Endothelial cell (in vitro differentiated cells): ENCODE results near the gene TLE4. TPM values are rescaled to one million over a fixed set of nuclear protein-coding genes. Genes with fewer than 3 reads are reported as not detected.

ENCODE experiments used
- DNase-seq: peaks from one replicate; pipeline ENCODE4 v3.0.0; 2021; ENCODE audit warnings: low spot score
- H3K27ac Mint-ChIP-seq: one replicate; pipeline ENCODE4 v1.8.0; 2021; ENCODE audit warnings: mixed read lengths, inconsistent platforms; ENCODE audit not compliant: unreplicated experiment
- H3K27me3 Mint-ChIP-seq: one replicate; pipeline ENCODE4 v1.8.0; 2021; ENCODE audit warnings: mild to moderate bottlenecking, moderate library complexity, mixed read lengths, inconsistent platforms; ENCODE audit not compliant: unreplicated experiment
- H3K36me3 Mint-ChIP-seq: one replicate; pipeline ENCODE4 v1.8.0; 2021; ENCODE audit warnings: mild to moderate bottlenecking, low read depth, mixed read lengths, inconsistent platforms; ENCODE audit not compliant: unreplicated experiment
- H3K4me1 Mint-ChIP-seq: one replicate; pipeline ENCODE4 v1.8.0; 2021; ENCODE audit warnings: mild to moderate bottlenecking, mixed read lengths, inconsistent platforms; ENCODE audit not compliant: unreplicated experiment
- H3K4me3 Mint-ChIP-seq: one replicate; pipeline ENCODE4 v1.8.0; 2021; ENCODE audit warnings: mild to moderate bottlenecking, mixed read lengths, inconsistent platforms; ENCODE audit not compliant: unreplicated experiment
- H3K9me3 Mint-ChIP-seq: one replicate; pipeline ENCODE4 v1.8.0; 2021; ENCODE audit warnings: mixed read lengths, inconsistent platforms; ENCODE audit not compliant: unreplicated experiment
- total RNA-seq: library from RNA; stranded (reverse); fragmentation: NEBNext Ultra II Directional; extraction: Animal tissue kit (Norgen Biotek cat#: 25700); gene quantifications from one replicate; pipeline ENCODE4 v1.2.1, GENCODE V29; 2021; ENCODE audit not compliant: unreplicated experiment
- TF ChIP-seq, protein P1 (sequence below): fragments of 200-600 bp; sonication (generic); IDR thresholded peaks from one replicate; pipeline ENCODE4 v1.5.0; 2021; ENCODE audit warnings: antibody characterized with exemption; ENCODE audit not compliant: unreplicated experiment

The TLE4 gene
- total RNA-seq, 1 donor from 2014 or later: 88.4 TPM

DNA sequence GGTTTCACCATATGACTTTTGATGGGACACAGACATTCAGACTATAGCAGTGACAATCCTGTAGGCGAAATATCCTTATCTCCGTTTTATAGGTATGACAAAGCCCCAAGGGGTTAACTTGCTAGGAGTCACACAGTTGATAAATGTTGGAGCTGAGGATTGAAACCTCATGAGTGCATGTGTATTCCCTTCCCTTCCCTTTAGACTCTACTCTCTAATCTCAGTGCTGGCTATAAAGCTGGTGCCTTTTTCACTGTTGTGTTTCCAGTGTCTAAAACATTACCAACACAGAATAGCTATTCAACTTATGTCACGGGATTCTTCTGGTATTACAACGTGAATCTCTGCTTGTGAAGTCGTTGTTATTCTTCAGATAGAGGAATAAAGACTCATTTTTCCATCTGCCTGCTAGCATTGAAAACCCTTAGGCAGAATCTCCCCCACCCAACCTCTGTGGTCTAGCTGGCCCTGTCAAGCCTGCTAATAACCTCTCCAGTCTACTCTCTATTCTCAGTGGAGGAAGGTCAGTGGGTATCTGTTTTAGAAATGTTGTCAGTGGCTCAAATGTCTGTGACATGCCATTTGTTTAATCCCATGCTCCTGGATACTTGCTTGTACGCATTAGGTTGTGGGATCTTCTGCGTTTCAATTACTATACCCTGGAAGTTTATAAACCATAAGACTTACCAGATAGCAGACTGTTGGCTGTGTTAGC lies 121.2 kb downstream of the TLE4 start:
- no peak overlapping the region for H3K27ac Mint-ChIP-seq

DNA sequence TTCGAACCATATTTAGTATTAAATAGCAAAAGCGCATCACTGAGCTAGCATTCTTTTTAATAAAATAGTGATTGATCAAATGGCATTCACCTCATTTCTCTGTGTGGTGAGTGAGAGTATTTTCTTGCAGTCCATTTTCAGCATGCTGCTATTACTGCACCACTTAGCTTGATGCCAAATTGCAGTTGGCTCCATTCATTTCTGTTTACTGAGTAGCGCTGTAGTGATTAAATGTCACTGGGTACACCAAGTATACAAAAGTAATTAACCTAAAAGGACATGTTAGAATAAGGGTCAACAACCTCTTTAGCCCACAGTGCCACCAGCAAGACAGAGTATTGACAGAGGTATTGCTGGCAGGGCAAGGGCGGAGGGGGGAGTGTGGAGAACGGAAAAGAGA lies 122.0 kb downstream of the TLE4 start:
- H3K27me3 Mint-ChIP-seq: peaks cover 2% of the 10 kb centered on the region
- peaks cover 11% of the 10 kb centered on the region for H3K4me1 Mint-ChIP-seq
- H3K27ac Mint-ChIP-seq: no peak overlapping the region
- TF ChIP-seq, protein P1, sequence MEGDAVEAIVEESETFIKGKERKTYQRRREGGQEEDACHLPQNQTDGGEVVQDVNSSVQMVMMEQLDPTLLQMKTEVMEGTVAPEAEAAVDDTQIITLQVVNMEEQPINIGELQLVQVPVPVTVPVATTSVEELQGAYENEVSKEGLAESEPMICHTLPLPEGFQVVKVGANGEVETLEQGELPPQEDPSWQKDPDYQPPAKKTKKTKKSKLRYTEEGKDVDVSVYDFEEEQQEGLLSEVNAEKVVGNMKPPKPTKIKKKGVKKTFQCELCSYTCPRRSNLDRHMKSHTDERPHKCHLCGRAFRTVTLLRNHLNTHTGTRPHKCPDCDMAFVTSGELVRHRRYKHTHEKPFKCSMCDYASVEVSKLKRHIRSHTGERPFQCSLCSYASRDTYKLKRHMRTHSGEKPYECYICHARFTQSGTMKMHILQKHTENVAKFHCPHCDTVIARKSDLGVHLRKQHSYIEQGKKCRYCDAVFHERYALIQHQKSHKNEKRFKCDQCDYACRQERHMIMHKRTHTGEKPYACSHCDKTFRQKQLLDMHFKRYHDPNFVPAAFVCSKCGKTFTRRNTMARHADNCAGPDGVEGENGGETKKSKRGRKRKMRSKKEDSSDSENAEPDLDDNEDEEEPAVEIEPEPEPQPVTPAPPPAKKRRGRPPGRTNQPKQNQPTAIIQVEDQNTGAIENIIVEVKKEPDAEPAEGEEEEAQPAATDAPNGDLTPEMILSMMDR: no peak
- no peaks in the 10 kb centered on the region for H3K9me3 Mint-ChIP-seq
- H3K4me3 Mint-ChIP-seq: no peak overlapping the region
- peaks cover 3% of the 10 kb centered on the region for H3K36me3 Mint-ChIP-seq
- no peak for DNase-seq

More for the DNA sequence above, 121.2 kb downstream of the TLE4 start:
- DNase-seq: no peak
- H3K4me3 Mint-ChIP-seq: no peak overlapping the region
- no peaks in the 10 kb centered on the region for H3K9me3 Mint-ChIP-seq
- TF ChIP-seq, protein P1: no peak
- H3K27me3 Mint-ChIP-seq: peaks cover 2% of the 10 kb centered on the region
- H3K36me3 Mint-ChIP-seq: peaks cover 3% of the 10 kb centered on the region
- H3K4me1 Mint-ChIP-seq: peaks cover 11% of the 10 kb centered on the region

DNA sequence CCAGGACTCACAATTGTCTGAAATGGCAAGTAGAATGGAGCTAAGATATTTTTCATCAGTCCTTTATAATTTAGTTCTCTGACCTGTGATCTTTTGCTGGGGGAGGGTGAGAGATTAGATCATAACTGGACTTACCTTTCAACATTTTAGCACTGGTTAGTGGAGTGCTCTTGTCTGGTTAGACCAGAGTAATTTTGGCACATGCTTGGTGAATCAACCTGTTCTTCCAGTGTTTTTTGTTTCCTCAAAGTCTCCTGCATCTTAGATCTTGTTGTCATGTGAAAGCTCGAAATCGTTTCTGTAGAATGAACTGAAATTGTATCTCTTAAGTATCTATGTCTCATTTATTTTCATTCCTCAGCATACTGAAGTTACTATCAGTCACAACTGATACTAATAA lies 122.4 kb downstream of the TLE4 start:
- Mint-ChIP-seq H3K4me1 (peaks cover 11% of the 10 kb centered on the region), H3K36me3 (peaks cover 3% of the 10 kb centered on the region), H3K27me3 (peaks cover 2% of the 10 kb centered on the region), H3K4me3 (no peak overlapping the region), H3K27ac (no peak overlapping the region), H3K9me3 (no peaks in the 10 kb centered on the region)
- TF ChIP-seq, protein P1: no peak
- no peak for DNase-seq

DNA sequence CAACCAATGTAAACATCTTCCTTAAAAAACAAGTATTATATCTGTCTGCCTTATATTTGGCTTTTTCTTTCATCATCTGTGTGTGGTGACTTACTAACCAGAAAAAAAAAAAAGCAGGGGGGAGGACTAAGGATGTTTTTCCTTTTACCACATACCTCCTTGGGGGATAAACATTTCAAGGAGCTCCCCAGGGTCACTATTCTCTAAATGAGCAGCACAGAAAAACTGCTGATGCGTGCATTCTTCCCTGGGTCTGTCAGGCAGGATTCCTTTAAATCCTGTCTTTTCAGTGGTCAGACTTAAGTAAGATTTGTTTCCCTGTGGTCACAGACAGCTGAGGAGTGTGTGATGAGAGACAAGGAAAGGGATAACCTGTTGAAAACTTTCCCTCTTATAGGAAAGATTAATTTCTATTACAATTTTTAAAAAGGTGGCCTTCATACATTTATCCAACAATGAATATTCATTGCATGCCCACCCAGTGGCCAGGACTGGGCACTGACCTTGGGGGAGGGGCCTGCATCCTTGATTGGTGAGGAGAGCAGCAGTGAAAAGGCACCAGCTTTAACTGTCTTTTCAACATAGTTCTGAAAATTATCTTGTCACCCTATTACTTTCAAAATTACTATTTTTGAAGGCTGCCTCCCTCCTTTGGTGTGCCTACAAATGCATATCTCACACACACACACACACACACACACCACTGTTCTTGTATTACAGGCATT lies 123.1 kb downstream of the TLE4 start:
- H3K4me1 Mint-ChIP-seq: peaks cover 11% of the 10 kb centered on the region
- no peak overlapping the region for H3K27ac Mint-ChIP-seq
- no peaks in the 10 kb centered on the region for H3K9me3 Mint-ChIP-seq
- H3K4me3 Mint-ChIP-seq: no peak overlapping the region
- peaks cover 2% of the 10 kb centered on the region for H3K27me3 Mint-ChIP-seq
- no peak for DNase-seq
- H3K36me3 Mint-ChIP-seq: peaks cover 3% of the 10 kb centered on the region
- TF ChIP-seq, protein P1: no peak
